GM12891 (cell line): Measurements from ENCODE around the gene TTC9.

Source experiments
- DNase-seq: peaks from one replicate; pipeline ENCODE4 v3.0.0; 2011; ENCODE audit warnings: low spot score; ENCODE audit not compliant: insufficient read length
- FAIRE-seq: peaks from 2 replicates; lab custom pipeline; 2011; peaks lifted over from hg19 to GRCh38; lab: Jason Lieb, UNC
- PAX5 ChIP-seq: IDR thresholded peaks from 2 replicates; pipeline ENCODE4 v1.6.1; 2011; ENCODE audit warnings: low read length, moderate library complexity, mild to moderate bottlenecking; ENCODE audit not compliant: insufficient read depth, severe bottlenecking
- POLR2A ChIP-seq: IDR thresholded peaks from 2 replicates; pipeline ENCODE4 v1.6.1; 2011; ENCODE audit warnings: low read depth, low read length, control low read depth
- POLR2AphosphoS5 ChIP-seq: IDR thresholded peaks from 2 replicates; pipeline ENCODE4 v1.6.1; 2011; ENCODE audit warnings: low read depth, low read length, control low read depth
- POU2F2 ChIP-seq: IDR thresholded peaks from 2 replicates; pipeline ENCODE4 v1.6.1; 2011; ENCODE audit warnings: low read depth, mild to moderate bottlenecking, control low read depth, low read length, moderate library complexity
- SPI1 ChIP-seq: IDR thresholded peaks from 2 replicates; pipeline ENCODE4 v1.6.1; 2011; ENCODE audit warnings: low read depth, low read length, control low read depth
- TAF1 ChIP-seq: IDR thresholded peaks from 2 replicates; pipeline ENCODE4 v1.6.1; 2011; ENCODE audit warnings: low read depth, low read length, control low read depth

Gene TTC9

DNA sequence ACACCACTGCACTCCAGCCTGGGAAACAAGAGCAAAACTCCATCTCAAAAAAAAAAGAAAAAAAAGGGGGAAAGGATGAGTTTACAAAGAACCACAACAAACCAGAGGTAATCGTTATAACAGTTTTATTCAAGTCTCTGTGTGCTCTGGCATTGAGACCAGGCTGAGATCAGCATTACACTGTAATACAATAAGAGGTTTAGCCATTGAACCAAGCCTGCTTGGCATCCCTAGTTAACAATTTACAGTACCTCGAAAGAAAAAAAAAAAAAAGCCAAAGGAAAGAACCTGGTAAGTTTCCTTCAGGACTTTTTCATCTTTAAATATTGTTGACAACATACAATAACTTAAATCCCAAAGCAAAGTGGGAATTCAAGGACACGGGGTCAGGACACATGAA, 80.7 kb downstream of the TTC9 start:
- FAIRE-seq, result no peak
- DNase-seq, result no peak
- TF ChIP-seq SPI1, result no peak
- no peak for TF ChIP-seq POU2F2
- no peak for TF ChIP-seq PAX5
- no peak for TF ChIP-seq TAF1
- TF ChIP-seq POLR2A, result no peak
- TF ChIP-seq POLR2AphosphoS5, result no peak

DNA sequence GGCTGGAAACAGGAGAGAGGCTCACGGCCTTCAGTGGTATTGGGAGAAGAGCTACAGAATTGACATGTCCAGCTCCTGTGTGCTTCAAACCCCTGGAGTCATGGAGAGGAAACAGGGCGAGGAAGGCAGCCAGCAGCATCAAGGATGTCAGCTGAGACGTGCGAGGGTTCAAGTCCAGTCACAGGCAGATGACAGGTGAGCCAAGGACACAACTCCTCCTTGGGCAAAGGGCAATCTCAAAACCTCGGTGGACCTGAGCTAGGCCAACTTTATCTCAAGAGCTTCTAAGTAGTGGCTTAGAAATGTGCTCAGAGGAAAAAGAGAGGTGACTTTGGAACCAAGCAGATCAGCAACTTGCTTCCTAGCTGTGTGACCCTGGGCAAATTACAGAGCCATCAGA, 81.6 kb downstream of the TTC9 start:
- FAIRE-seq (no peak), DNase-seq (no peak)
- TF ChIP-seq TAF1 (no peak), POLR2A (no peak), POLR2AphosphoS5 (no peak), PAX5 (no peak), POU2F2 (no peak), SPI1 (no peak)

DNA sequence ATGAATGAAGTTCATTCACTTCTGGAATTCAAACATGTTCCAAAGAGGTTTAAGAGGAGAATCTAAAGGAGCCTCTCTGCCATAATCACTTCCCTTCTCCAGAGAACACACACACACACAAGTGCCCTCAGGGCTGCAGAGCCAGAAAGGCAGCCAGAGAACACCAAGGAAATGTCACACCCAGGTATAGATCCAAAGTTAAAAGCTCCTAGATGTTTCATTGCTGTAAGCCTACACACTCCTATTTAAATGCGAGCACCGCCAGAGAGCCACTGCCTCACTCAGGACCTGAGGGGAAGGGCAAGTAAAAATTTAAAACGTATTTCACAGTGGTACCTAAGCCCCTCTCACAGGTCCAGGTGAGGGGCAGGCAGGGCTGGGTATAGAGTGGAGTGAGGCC, 82.4 kb downstream of the TTC9 start:
- no peak for FAIRE-seq
- TF ChIP-seq PAX5 (no peak), POLR2AphosphoS5 (no peak), SPI1 (no peak), POLR2A (no peak), TAF1 (no peak), POU2F2 (no peak)
- DNase-seq, result no peak

DNA sequence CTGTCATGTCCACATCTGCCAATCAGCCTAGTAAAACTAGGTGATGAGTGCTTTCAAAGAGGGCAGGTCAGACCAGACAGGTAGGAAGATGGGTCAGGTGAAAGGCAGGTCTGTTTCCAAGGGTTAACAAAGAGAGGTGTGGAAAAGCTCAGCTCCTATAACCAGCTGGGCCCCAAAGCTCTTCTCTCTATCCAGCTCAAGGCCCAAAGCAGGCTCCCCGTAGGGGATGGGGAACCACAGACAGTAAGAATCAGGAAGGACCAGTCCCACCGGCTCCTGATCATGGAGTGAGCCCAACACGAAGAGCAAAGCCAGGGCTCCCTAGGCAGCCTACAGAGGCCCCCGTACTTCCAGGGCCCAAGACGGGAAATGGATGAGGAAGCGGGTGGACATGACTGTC, 83.2 kb downstream of the TTC9 start:
- DNase-seq, result no peak
- FAIRE-seq, result no peak
- TF ChIP-seq POLR2AphosphoS5, result no peak
- TF ChIP-seq POLR2A, result no peak
- TF ChIP-seq TAF1, result no peak
- no peak for TF ChIP-seq POU2F2
- no peak for TF ChIP-seq PAX5
- TF ChIP-seq SPI1, result no peak
